Panc1 (cell line): Measurements from ENCODE around the gene MAP6.

Experiments
- POLR2AphosphoS5 ChIP-seq: IDR thresholded peaks from 2 replicates; pipeline ENCODE4 v1.6.1; 2012; ENCODE audit warnings: mild to moderate bottlenecking, low read depth, low read length, moderate library complexity
- TF ChIP-seq, protein P1 (sequence below), 2 experiments: IDR thresholded peaks; 2 replicates each; pipeline ENCODE4 v1.6.1; 2011 to 2012; ENCODE audit warnings: low read depth in 2 of 2, control low read depth in 1 of 2, low read length in 1 of 2, mild to moderate bottlenecking in 1 of 2, moderate library complexity in 1 of 2; ENCODE audit not compliant: insufficient read depth in 1 of 2
- TF ChIP-seq, protein P2 (sequence below): fragments of 450-650 bp; IDR thresholded peaks from 2 replicates; pipeline ENCODE4 v1.5.1; 2017; ENCODE audit warnings: mild to moderate bottlenecking

DNA sequence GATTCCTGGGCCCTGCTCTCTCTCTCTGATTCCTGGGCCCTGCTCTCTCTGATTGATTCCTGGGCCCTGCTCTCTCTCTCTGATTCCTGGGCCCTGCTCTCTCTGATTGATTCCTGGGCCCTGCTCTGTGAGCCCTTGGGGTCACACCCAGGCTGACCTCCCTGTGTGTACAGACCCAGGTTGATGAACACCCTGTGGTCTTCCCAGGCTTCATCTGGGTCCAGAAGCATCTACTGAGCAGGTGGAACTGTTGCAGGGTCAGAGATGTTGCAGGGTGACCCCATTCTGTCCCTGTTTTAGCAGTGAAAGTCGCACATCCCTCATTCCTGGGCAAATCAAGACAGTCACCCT lies 126.8 kb downstream of the MAP6 start:
- TF ChIP-seq, protein P1, sequence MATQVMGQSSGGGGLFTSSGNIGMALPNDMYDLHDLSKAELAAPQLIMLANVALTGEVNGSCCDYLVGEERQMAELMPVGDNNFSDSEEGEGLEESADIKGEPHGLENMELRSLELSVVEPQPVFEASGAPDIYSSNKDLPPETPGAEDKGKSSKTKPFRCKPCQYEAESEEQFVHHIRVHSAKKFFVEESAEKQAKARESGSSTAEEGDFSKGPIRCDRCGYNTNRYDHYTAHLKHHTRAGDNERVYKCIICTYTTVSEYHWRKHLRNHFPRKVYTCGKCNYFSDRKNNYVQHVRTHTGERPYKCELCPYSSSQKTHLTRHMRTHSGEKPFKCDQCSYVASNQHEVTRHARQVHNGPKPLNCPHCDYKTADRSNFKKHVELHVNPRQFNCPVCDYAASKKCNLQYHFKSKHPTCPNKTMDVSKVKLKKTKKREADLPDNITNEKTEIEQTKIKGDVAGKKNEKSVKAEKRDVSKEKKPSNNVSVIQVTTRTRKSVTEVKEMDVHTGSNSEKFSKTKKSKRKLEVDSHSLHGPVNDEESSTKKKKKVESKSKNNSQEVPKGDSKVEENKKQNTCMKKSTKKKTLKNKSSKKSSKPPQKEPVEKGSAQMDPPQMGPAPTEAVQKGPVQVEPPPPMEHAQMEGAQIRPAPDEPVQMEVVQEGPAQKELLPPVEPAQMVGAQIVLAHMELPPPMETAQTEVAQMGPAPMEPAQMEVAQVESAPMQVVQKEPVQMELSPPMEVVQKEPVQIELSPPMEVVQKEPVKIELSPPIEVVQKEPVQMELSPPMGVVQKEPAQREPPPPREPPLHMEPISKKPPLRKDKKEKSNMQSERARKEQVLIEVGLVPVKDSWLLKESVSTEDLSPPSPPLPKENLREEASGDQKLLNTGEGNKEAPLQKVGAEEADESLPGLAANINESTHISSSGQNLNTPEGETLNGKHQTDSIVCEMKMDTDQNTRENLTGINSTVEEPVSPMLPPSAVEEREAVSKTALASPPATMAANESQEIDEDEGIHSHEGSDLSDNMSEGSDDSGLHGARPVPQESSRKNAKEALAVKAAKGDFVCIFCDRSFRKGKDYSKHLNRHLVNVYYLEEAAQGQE (IDR thresholded peaks at IDR 0.05; ENCODE audit: insufficient read depth in 1 of 2, low read depth in 2 of 2, low read length in 1 of 2), result no peak
- TF ChIP-seq, protein P2, sequence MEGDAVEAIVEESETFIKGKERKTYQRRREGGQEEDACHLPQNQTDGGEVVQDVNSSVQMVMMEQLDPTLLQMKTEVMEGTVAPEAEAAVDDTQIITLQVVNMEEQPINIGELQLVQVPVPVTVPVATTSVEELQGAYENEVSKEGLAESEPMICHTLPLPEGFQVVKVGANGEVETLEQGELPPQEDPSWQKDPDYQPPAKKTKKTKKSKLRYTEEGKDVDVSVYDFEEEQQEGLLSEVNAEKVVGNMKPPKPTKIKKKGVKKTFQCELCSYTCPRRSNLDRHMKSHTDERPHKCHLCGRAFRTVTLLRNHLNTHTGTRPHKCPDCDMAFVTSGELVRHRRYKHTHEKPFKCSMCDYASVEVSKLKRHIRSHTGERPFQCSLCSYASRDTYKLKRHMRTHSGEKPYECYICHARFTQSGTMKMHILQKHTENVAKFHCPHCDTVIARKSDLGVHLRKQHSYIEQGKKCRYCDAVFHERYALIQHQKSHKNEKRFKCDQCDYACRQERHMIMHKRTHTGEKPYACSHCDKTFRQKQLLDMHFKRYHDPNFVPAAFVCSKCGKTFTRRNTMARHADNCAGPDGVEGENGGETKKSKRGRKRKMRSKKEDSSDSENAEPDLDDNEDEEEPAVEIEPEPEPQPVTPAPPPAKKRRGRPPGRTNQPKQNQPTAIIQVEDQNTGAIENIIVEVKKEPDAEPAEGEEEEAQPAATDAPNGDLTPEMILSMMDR, result no peak
- no peak for TF ChIP-seq POLR2AphosphoS5
